ENCODE measurements around the gene MYH11. TPM values are rescaled to one million over a fixed set of nuclear protein-coding genes. Genes with fewer than 3 reads are reported as not detected.

MYH11 gene
- total and polyA plus RNA-seq, 10 of the 15 experiments (the other 5 are each of a cell fraction or from before 2014, with no cell fraction given) = 0.01 to 1.9 (median 0.13) TPM; not detected in 1

DNA sequence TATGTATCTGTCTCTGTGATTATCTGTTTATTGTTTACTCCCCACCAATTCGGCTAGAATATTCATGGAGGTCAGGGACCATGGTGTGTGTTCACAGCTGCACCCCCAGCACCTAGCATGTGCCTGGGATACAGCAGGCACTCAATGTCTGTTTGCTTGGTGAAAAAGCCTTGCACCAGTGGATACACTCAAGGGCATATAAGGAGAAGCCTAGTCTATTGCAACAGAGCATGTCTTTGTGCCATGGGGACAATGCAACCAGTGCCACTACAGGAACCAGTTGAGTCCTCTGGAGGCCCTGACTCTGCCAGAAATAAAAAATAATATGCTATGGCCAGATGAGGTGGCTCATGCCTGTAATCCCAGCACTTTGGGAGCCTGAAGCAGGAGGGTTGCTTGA lies 113.2 kb downstream of the MYH11 start:
- ATAC-seq (no peak), FAIRE-seq (no peak), DNase-seq (ENCODE audit: low read depth, low spot score) (no peak)
- 21% methylated on average over 1 of the region's 1 CpG for WGBS (ENCODE audit: insufficient coverage, insufficient replicate concordance, low lambda C conversion rate, missing lambda C conversion rate)
- no peaks in the 10 kb centered on the region for H4K20me1 ChIP-seq (ENCODE audit: control insufficient read depth, insufficient read depth)
- intact Hi-C loops (cut with micrococcal nuclease; ENCODE audit: unreplicated experiment) = no loop called here
- no TSS peak for BruUV-seq (replicated peaks)
- in situ Hi-C loops (cut with MboI) = no loop called here
- H3K79me2 ChIP-seq (ENCODE audit: control insufficient read depth, insufficient read depth, low read length) = no peaks in the 10 kb centered on the region
- SMC1A ChIA-PET (ENCODE audit: uncharacterized antibody, unreplicated experiment) = interaction anchor here (0.7 kb wide), 1 partner anchor 48 kb away, joined by 3 read pairs; no protein-coding TSS in a partner anchor
- no peaks in the 10 kb centered on the region for H3K36me3 ChIP-seq (ENCODE audit: control insufficient read depth in 2 of 2, insufficient read depth in 2 of 2, low read length in 1 of 2)
- TF ChIP-seq, protein P1, sequence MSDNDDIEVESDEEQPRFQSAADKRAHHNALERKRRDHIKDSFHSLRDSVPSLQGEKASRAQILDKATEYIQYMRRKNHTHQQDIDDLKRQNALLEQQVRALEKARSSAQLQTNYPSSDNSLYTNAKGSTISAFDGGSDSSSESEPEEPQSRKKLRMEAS (IDR thresholded peaks at IDR 0.05; ENCODE audit: low read depth, low read length) = no peak
- TF ChIP-seq, protein P2, sequence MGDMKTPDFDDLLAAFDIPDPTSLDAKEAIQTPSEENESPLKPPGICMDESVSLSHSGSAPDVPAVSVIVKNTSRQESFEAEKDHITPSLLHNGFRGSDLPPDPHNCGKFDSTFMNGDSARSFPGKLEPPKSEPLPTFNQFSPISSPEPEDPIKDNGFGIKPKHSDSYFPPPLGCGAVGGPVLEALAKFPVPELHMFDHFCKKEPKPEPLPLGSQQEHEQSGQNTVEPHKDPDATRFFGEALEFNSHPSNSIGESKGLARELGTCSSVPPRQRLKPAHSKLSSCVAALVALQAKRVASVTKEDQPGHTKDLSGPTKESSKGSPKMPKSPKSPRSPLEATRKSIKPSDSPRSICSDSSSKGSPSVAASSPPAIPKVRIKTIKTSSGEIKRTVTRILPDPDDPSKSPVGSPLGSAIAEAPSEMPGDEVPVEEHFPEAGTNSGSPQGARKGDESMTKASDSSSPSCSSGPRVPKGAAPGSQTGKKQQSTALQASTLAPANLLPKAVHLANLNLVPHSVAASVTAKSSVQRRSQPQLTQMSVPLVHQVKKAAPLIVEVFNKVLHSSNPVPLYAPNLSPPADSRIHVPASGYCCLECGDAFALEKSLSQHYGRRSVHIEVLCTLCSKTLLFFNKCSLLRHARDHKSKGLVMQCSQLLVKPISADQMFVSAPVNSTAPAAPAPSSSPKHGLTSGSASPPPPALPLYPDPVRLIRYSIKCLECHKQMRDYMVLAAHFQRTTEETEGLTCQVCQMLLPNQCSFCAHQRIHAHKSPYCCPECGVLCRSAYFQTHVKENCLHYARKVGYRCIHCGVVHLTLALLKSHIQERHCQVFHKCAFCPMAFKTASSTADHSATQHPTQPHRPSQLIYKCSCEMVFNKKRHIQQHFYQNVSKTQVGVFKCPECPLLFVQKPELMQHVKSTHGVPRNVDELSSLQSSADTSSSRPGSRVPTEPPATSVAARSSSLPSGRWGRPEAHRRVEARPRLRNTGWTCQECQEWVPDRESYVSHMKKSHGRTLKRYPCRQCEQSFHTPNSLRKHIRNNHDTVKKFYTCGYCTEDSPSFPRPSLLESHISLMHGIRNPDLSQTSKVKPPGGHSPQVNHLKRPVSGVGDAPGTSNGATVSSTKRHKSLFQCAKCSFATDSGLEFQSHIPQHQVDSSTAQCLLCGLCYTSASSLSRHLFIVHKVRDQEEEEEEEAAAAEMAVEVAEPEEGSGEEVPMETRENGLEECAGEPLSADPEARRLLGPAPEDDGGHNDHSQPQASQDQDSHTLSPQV (IDR thresholded peaks at IDR 0.05) = no peak
- no peak for TF ChIP-seq FOXK2 (IDR thresholded peaks at IDR 0.05)
- no peak for TF ChIP-seq RAD21 (IDR thresholded peaks at IDR 0.05; ENCODE audit: insufficient read depth, low read depth, low read length)
- TF ChIP-seq, protein P3, sequence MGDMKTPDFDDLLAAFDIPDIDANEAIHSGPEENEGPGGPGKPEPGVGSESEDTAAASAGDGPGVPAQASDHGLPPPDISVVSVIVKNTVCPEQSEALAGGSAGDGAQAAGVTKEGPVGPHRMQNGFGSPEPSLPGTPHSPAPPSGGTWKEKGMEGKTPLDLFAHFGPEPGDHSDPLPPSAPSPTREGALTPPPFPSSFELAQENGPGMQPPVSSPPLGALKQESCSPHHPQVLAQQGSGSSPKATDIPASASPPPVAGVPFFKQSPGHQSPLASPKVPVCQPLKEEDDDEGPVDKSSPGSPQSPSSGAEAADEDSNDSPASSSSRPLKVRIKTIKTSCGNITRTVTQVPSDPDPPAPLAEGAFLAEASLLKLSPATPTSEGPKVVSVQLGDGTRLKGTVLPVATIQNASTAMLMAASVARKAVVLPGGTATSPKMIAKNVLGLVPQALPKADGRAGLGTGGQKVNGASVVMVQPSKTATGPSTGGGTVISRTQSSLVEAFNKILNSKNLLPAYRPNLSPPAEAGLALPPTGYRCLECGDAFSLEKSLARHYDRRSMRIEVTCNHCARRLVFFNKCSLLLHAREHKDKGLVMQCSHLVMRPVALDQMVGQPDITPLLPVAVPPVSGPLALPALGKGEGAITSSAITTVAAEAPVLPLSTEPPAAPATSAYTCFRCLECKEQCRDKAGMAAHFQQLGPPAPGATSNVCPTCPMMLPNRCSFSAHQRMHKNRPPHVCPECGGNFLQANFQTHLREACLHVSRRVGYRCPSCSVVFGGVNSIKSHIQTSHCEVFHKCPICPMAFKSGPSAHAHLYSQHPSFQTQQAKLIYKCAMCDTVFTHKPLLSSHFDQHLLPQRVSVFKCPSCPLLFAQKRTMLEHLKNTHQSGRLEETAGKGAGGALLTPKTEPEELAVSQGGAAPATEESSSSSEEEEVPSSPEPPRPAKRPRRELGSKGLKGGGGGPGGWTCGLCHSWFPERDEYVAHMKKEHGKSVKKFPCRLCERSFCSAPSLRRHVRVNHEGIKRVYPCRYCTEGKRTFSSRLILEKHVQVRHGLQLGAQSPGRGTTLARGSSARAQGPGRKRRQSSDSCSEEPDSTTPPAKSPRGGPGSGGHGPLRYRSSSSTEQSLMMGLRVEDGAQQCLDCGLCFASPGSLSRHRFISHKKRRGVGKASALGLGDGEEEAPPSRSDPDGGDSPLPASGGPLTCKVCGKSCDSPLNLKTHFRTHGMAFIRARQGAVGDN (IDR thresholded peaks at IDR 0.05) = no peak
- TF ChIP-seq TAF1 (IDR thresholded peaks at IDR 0.05; ENCODE audit: borderline replicate concordance, low read depth, low read length) = no peak
- no peak for TF ChIP-seq ZNF274 (IDR thresholded peaks at IDR 0.05; ENCODE audit: insufficient read depth, insufficient read length)
- no peak for TF ChIP-seq POLR2AphosphoS2 (IDR thresholded peaks at IDR 0.05; ENCODE audit: low read depth, low read length)
- no peak for TF ChIP-seq IRF3 (IDR thresholded peaks at IDR 0.05)
- TF ChIP-seq ZZZ3 (IDR thresholded peaks at IDR 0.05; ENCODE audit: control insufficient read depth, insufficient read length, low read depth) = no peak
- TF ChIP-seq ZNF217 (IDR thresholded peaks at IDR 0.05) = no peak
- no peak for TF ChIP-seq ZNF207 (IDR thresholded peaks at IDR 0.05; ENCODE audit: borderline replicate concordance)
- no peak overlapping the region for H3K4me2 ChIP-seq (ENCODE audit: control insufficient read depth, insufficient read depth)
- H3K4me3 ChIP-seq = no peak overlapping the region
- POLR2A ChIA-PET = no interaction called here
- no peaks in the 10 kb centered on the region for H3K4me1 ChIP-seq (ENCODE audit: control insufficient read depth, insufficient read depth, low read length)
- H3K9ac ChIP-seq (ENCODE audit: control insufficient read depth, insufficient read depth, low read length) = no peak overlapping the region
- CTCF ChIA-PET = no interaction called here
- H3K27ac ChIP-seq (ENCODE audit: control insufficient read depth, insufficient read depth) = no peak overlapping the region
- H2AFZ ChIP-seq (ENCODE audit: control insufficient read depth, low read depth, low read length) = no peak overlapping the region
- H3K9me3 ChIP-seq (replicated peaks; ENCODE audit: control insufficient read depth, insufficient read depth, low read length) = no peaks in the 10 kb centered on the region; the same call in 2 of the 3 replicates
- RAD21 ChIA-PET (ENCODE audit: unreplicated experiment) = no interaction called here
- H3K27me3 ChIP-seq (replicated peaks in 1 of 2; ENCODE audit: control insufficient read depth in 2 of 2, insufficient read depth in 2 of 2, low read length in 1 of 2) = peaks cover 0 to 1% of the 10 kb centered on the region in 2 experiments; a peak in 1 of 4 replicates
